Neural progenitor cell (in vitro differentiated cells): ENCODE data around the gene IFFO2. TPM values are rescaled to one million over a fixed set of nuclear protein-coding genes. Genes with fewer than 3 reads are reported as not detected.

ENCODE experiments used
- DNase-seq: peaks from one replicate; pipeline ENCODE4 v3.0.0-alpha.2; 2016; ENCODE audit warnings: low spot score
- H2AFZ ChIP-seq: fragments of 200-600 bp; sonication (generic); replicated peaks from 2 replicates; pipeline ENCODE4 v1.6.1; 2016; ENCODE audit warnings: antibody characterized with exemption
- H3F3A ChIP-seq: fragments of 200-600 bp; sonication (generic); 2 replicates; pipeline ENCODE4 v1.6.1; 2016; ENCODE audit warnings: antibody characterized with exemption, low read depth
- H3K27ac ChIP-seq: fragments of 200-600 bp; sonication (generic); 2 replicates; pipeline ENCODE4 v1.5.1; 2016; ENCODE audit warnings: mild to moderate bottlenecking
- H3K27me3 ChIP-seq: fragments of 200-600 bp; sonication (generic); 2 replicates; pipeline ENCODE4 v1.6.1; 2016; ENCODE audit warnings: mild to moderate bottlenecking, moderate library complexity
- H3K36me3 ChIP-seq: fragments of 200-600 bp; sonication (generic); 2 replicates; pipeline ENCODE4 v1.5.1; 2016
- H3K4me1 ChIP-seq: fragments of 200-600 bp; sonication (generic); 2 replicates; pipeline ENCODE4 v1.6.1; 2016; ENCODE audit warnings: mixed run types
- H3K4me2 ChIP-seq: fragments of 200-600 bp; sonication (generic); 2 replicates; pipeline ENCODE4 v1.6.1; 2016
- H3K4me3 ChIP-seq: fragments of 200-600 bp; sonication (generic); 2 replicates; pipeline ENCODE4 v1.5.1; 2016
- H3K79me2 ChIP-seq: fragments of 200-600 bp; sonication (generic); 2 replicates; pipeline ENCODE4 v1.6.1; 2016; ENCODE audit warnings: low read depth
- H3K9ac ChIP-seq: fragments of 200-600 bp; sonication (generic); 2 replicates; pipeline ENCODE4 v1.6.1; 2016
- H3K9me3 ChIP-seq: fragments of 200-600 bp; sonication (generic); 2 replicates; pipeline ENCODE4 v1.5.1; 2016; ENCODE audit warnings: low read depth
- H4K20me1 ChIP-seq: fragments of 200-600 bp; sonication (generic); 2 replicates; pipeline ENCODE4 v1.6.1; 2016; ENCODE audit warnings: low read depth
- H3K27ac Mint-ChIP-seq: 3 replicates; pipeline ENCODE4 v1.8.0; 2021; ENCODE audit warnings: mixed read lengths
- H3K27me3 Mint-ChIP-seq: 2 replicates; pipeline ENCODE4 v1.8.0; 2022; ENCODE audit warnings: low read depth, mild to moderate bottlenecking, inconsistent platforms, moderate library complexity, mixed read lengths; ENCODE audit not compliant: insufficient read depth
- H3K36me3 Mint-ChIP-seq: 3 replicates; pipeline ENCODE4 v1.8.0; 2021; ENCODE audit warnings: mixed read lengths
- H3K4me1 Mint-ChIP-seq: 3 replicates; pipeline ENCODE4 v1.8.0; 2021; ENCODE audit warnings: mixed read lengths
- H3K4me3 Mint-ChIP-seq: 3 replicates; pipeline ENCODE4 v1.8.0; 2021; ENCODE audit warnings: mild to moderate bottlenecking, moderate library complexity, mixed read lengths
- H3K9me3 Mint-ChIP-seq: 3 replicates; pipeline ENCODE4 v1.8.0; 2020; ENCODE audit warnings: mixed read lengths
- EZH2 ChIP-seq: fragments of 200-600 bp; sonication (generic); IDR thresholded peaks from 2 replicates; pipeline ENCODE4 v1.6.1; 2017; ENCODE audit warnings: antibody characterized with exemption, mild to moderate bottlenecking, moderate library complexity
- EZH2phosphoT487 ChIP-seq: fragments of 200-600 bp; sonication (generic); IDR thresholded peaks from 2 replicates; pipeline ENCODE4 v1.6.1; 2017; ENCODE audit warnings: antibody characterized with exemption
- total RNA-seq: library from RNA; depleted of rRNA; stranded (reverse); fragments of >200 nt; gene quantifications from 2 replicates; pipeline ENCODE4 v1.2.3, GENCODE V29; 2015; ENCODE audit warnings: low replicate concordance
- TF ChIP-seq, protein P1 (sequence below): fragments of 200-600 bp; sonication (generic); IDR thresholded peaks from 2 replicates; pipeline ENCODE4 v1.5.1; 2017; ENCODE audit warnings: antibody characterized with exemption, mild to moderate bottlenecking

Gene IFFO2
- total RNA-seq, 1 donor from 2014 or later = 0.65 TPM

DNA sequence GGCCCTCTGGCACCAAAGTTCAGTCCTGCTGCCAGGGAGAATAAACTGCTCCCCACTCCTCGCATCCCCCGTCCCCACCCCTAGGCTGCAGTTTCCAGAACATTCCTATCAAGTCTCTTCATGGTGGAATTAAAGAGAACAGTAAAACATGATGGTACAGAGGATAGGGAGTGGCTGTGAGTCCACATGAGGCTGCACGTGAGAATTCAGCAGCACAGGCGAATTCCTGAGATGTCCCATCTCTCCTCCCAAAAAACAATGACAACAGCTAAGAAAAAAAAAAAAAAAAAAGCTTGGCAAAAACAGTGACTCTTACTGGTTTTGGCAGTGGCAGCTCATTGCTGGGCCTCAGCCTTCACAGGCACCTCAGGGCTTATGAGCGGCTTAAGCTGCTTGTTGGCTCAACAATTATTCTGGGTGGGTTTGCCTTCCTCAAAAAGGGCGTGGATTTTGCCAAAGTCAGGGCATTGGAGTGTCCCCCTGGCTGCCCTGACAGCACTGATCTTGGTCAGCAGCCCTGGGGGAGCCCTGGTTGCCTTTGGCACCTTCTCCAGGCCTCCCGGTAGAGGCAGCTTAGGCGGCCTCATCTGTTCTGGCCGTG lies 5.7 kb upstream of the IFFO2 start:
- Mint-ChIP-seq H3K9me3 (no peaks in the 10 kb centered on the region), H3K36me3 (no peaks in the 10 kb centered on the region), H3K4me3 (no peak overlapping the region), H3K27me3 (peaks cover 19% of the 10 kb centered on the region), H3K27ac (no peak overlapping the region), H3K4me1 (peaks cover 21% of the 10 kb centered on the region)
- Histone ChIP-seq H3K27me3 (peaks cover 21% of the 10 kb centered on the region), H3K27ac (no peak overlapping the region), H3K4me2 (no peak overlapping the region), H3K4me1 (peaks cover 11% of the 10 kb centered on the region), H2AFZ (no peak overlapping the region), H3K79me2 (no peaks in the 10 kb centered on the region), H3F3A (peaks cover 14% of the 10 kb centered on the region), H3K36me3 (no peaks in the 10 kb centered on the region), H3K9ac (no peak overlapping the region), H3K4me3 (no peak overlapping the region), H4K20me1 (no peaks in the 10 kb centered on the region), H3K9me3 (no peaks in the 10 kb centered on the region)
- DNase-seq = no peak
- TF ChIP-seq, protein P1, sequence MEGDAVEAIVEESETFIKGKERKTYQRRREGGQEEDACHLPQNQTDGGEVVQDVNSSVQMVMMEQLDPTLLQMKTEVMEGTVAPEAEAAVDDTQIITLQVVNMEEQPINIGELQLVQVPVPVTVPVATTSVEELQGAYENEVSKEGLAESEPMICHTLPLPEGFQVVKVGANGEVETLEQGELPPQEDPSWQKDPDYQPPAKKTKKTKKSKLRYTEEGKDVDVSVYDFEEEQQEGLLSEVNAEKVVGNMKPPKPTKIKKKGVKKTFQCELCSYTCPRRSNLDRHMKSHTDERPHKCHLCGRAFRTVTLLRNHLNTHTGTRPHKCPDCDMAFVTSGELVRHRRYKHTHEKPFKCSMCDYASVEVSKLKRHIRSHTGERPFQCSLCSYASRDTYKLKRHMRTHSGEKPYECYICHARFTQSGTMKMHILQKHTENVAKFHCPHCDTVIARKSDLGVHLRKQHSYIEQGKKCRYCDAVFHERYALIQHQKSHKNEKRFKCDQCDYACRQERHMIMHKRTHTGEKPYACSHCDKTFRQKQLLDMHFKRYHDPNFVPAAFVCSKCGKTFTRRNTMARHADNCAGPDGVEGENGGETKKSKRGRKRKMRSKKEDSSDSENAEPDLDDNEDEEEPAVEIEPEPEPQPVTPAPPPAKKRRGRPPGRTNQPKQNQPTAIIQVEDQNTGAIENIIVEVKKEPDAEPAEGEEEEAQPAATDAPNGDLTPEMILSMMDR = no peak
- TF ChIP-seq EZH2 (no peak), EZH2phosphoT487 (no peak)

GRCh38 chr1:18960821-18961220 lies 4.3 kb upstream of the IFFO2 start:
- no peaks in the 10 kb centered on the region for H3K9me3 Mint-ChIP-seq
- Histone ChIP-seq H3K79me2 (no peaks in the 10 kb centered on the region), H3K4me1 (peaks cover 8% of the 10 kb centered on the region), H3K36me3 (no peaks in the 10 kb centered on the region), H2AFZ (no peak overlapping the region), H3K9me3 (no peaks in the 10 kb centered on the region), H3K4me2 (no peak overlapping the region), H3F3A (peaks cover 14% of the 10 kb centered on the region), H3K27ac (no peak overlapping the region), H3K9ac (no peak overlapping the region), H3K4me3 (no peak overlapping the region), H4K20me1 (no peaks in the 10 kb centered on the region), H3K27me3 (peaks cover 32% of the 10 kb centered on the region)
- H3K4me1 Mint-ChIP-seq = peaks cover 19% of the 10 kb centered on the region
- no peak overlapping the region for H3K4me3 Mint-ChIP-seq
- no peak overlapping the region for H3K27ac Mint-ChIP-seq
- H3K36me3 Mint-ChIP-seq = no peaks in the 10 kb centered on the region
- TF ChIP-seq EZH2phosphoT487 = no peak
- no peak for DNase-seq
- H3K27me3 Mint-ChIP-seq = peaks cover 19% of the 10 kb centered on the region

- H3K27me3 Mint-ChIP-seq = peaks cover 19% of the 10 kb centered on the region
- H3K27ac Mint-ChIP-seq = no peak overlapping the region
- Histone ChIP-seq H3K27me3 (peaks cover 36% of the 10 kb centered on the region), H2AFZ (no peak overlapping the region), H4K20me1 (peaks cover under 1% of the 10 kb centered on the region), H3K79me2 (no peaks in the 10 kb centered on the region), H3K4me1 (peaks cover 5% of the 10 kb centered on the region), H3K9me3 (no peaks in the 10 kb centered on the region), H3K4me2 (no peak overlapping the region), H3K27ac (no peak overlapping the region), H3F3A (peaks cover 12% of the 10 kb centered on the region), H3K4me3 (no peak overlapping the region), H3K36me3 (no peaks in the 10 kb centered on the region), H3K9ac (no peak overlapping the region)
- no peaks in the 10 kb centered on the region for H3K36me3 Mint-ChIP-seq
- no peak for DNase-seq
- H3K4me1 Mint-ChIP-seq = peaks cover 15% of the 10 kb centered on the region
- no peaks in the 10 kb centered on the region for H3K9me3 Mint-ChIP-seq
- H3K4me3 Mint-ChIP-seq = peak overlapping the region; percentile 22
- TF ChIP-seq EZH2phosphoT487 = no peak
Measured at GRCh38 chr1:18960409-18960808, 3.9 kb upstream of the IFFO2 start.

GRCh38 chr1:18959591-18959990 lies 3.1 kb upstream of the IFFO2 start:
- Mint-ChIP-seq H3K27ac (peak overlapping the region; percentile 46), H3K36me3 (no peaks in the 10 kb centered on the region), H3K4me3 (no peak overlapping the region), H3K9me3 (no peaks in the 10 kb centered on the region), H3K4me1 (peaks cover 18% of the 10 kb centered on the region), H3K27me3 (peaks cover 21% of the 10 kb centered on the region)
- TF ChIP-seq, protein P1 = no peak
- TF ChIP-seq EZH2phosphoT487 (no peak), EZH2 (no peak)
- Histone ChIP-seq H3K27me3 (peaks cover 44% of the 10 kb centered on the region), H3K4me1 (no peaks in the 10 kb centered on the region), H3K4me2 (no peak overlapping the region), H3K9me3 (no peaks in the 10 kb centered on the region), H3K27ac (no peak overlapping the region), H3K36me3 (no peaks in the 10 kb centered on the region), H3K9ac (no peak overlapping the region), H2AFZ (no peak overlapping the region), H3K4me3 (no peak overlapping the region), H3K79me2 (no peaks in the 10 kb centered on the region), H4K20me1 (peaks cover 7% of the 10 kb centered on the region), H3F3A (peaks cover 13% of the 10 kb centered on the region)
- no peak for DNase-seq
